HEK293 (cell line): ENCODE measurements around the gene CFP.

Experiments
- CTCF ChIA-PET: fragments of 350-600 bp; formaldehyde crosslinking; extraction: SDS; loops from one replicate; lab custom pipeline; 2021; ENCODE audit warnings: antibody characterized with exemption; lab: Yijun Ruan, JAX
- POLR2A ChIA-PET: fragments of 300-600 bp; formaldehyde crosslinking; extraction: SDS; loops from one replicate; lab custom pipeline; 2020; ENCODE audit warnings: antibody characterized with exemption, inconsistent platforms; lab: Yijun Ruan, JAX
- H3K27ac ChIP-seq: fragments of 200-500 bp; sonication (Bioruptor generic); 2 replicates; pipeline ENCODE4 v1.5.1; 2014; ENCODE audit warnings: low read depth, low read length, control low read depth, inconsistent platforms; ENCODE audit errors: extremely low read depth
- H3K36me3 ChIP-seq, 2 experiments: fragments of 200-500 bp in 1 of 2; sonication (Bioruptor generic) in 1 of 2; 1 replicate in 1 of 2; 2 replicates in 1 of 2; pipeline ENCODE4 v1.5.1; 2014 to 2017; ENCODE audit warnings: inconsistent platforms in 2 of 2, low read length in 2 of 2; ENCODE audit not compliant: control insufficient read depth in 2 of 2, insufficient read depth in 1 of 2
- H3K4me1 ChIP-seq: fragments of 200-500 bp; sonication (Bioruptor generic); 2 replicates; pipeline ENCODE4 v1.5.1; 2014; ENCODE audit warnings: mild to moderate bottlenecking, low read length, inconsistent platforms; ENCODE audit not compliant: control insufficient read depth, insufficient read depth
- H3K4me3 ChIP-seq: 2 replicates; pipeline ENCODE4 v1.5.1; 2011; ENCODE audit warnings: low read depth, mild to moderate bottlenecking, control low read depth, low read length, moderate library complexity
- H3K9me3 ChIP-seq: fragments of 200-500 bp; sonication (Bioruptor generic); 2 replicates; pipeline ENCODE4 v1.5.1; 2014; ENCODE audit warnings: low read depth, low read length, inconsistent platforms; ENCODE audit not compliant: control insufficient read depth, insufficient read depth
- FEZF1 ChIP-seq: fragments of 450-650 bp; formaldehyde crosslinking; IDR thresholded peaks from 2 replicates; pipeline ENCODE4 v1.5.1; 2016; ENCODE audit warnings: missing biosample characterization, missing genetic modification characterization
- GLIS1 ChIP-seq: fragments of 450-650 bp; formaldehyde crosslinking; IDR thresholded peaks from 2 replicates; pipeline ENCODE4 v1.5.1; 2016; ENCODE audit warnings: missing biosample characterization, missing genetic modification characterization
- HOXD13 ChIP-seq: sonication (generic); formaldehyde crosslinking; IDR thresholded peaks from 2 replicates; pipeline ENCODE4 v1.8.0; 2022; ENCODE audit warnings: missing genetic modification reagents, borderline replicate concordance
- KLF16 ChIP-seq: fragments of 450-650 bp; formaldehyde crosslinking; IDR thresholded peaks from 2 replicates; pipeline ENCODE4 v1.5.1; 2017; ENCODE audit warnings: missing biosample characterization, missing genetic modification characterization
- KLF8 ChIP-seq: fragments of 450-650 bp; formaldehyde crosslinking; IDR thresholded peaks from 2 replicates; pipeline ENCODE4 v1.5.1; 2016; ENCODE audit warnings: missing biosample characterization, missing genetic modification characterization
- SCRT1 ChIP-seq: fragments of 450-650 bp; formaldehyde crosslinking; IDR thresholded peaks from 2 replicates; pipeline ENCODE4 v1.5.1; 2016; ENCODE audit warnings: missing biosample characterization, missing genetic modification characterization, borderline replicate concordance
- SCRT2 ChIP-seq: fragments of 450-650 bp; formaldehyde crosslinking; IDR thresholded peaks from 2 replicates; pipeline ENCODE4 v1.5.1; 2016; ENCODE audit warnings: missing biosample characterization, missing genetic modification characterization
- SP2 ChIP-seq: fragments of 450-650 bp; formaldehyde crosslinking; IDR thresholded peaks from 2 replicates; pipeline ENCODE4 v1.5.1; 2016; ENCODE audit warnings: missing biosample characterization, missing genetic modification characterization
- SP3 ChIP-seq: fragments of 450-650 bp; formaldehyde crosslinking; IDR thresholded peaks from 2 replicates; pipeline ENCODE4 v1.5.1; 2016; ENCODE audit warnings: missing biosample characterization, missing genetic modification characterization
- ZBTB7A ChIP-seq: fragments of 450-650 bp; formaldehyde crosslinking; IDR thresholded peaks from 2 replicates; pipeline ENCODE4 v1.5.1; 2016; ENCODE audit warnings: low read depth, missing biosample characterization, missing genetic modification characterization
- ZFHX2 ChIP-seq: fragments of 450-650 bp; formaldehyde crosslinking; conservative IDR thresholded peaks from 2 replicates; pipeline ENCODE4 v1.5.1; 2016; ENCODE audit warnings: missing biosample characterization, missing genetic modification characterization
- ZIC2 ChIP-seq: fragments of 450-650 bp; formaldehyde crosslinking; IDR thresholded peaks from 2 replicates; pipeline ENCODE4 v1.5.1; 2016; ENCODE audit warnings: missing biosample characterization, missing genetic modification characterization
- ZNF121 ChIP-seq: fragments of 450-650 bp; formaldehyde crosslinking; IDR thresholded peaks from 2 replicates; pipeline ENCODE4 v1.5.1; 2016; ENCODE audit warnings: missing biosample characterization, missing genetic modification characterization
- ZNF155 ChIP-seq: fragments of 450-650 bp; formaldehyde crosslinking; IDR thresholded peaks from 2 replicates; pipeline ENCODE4 v1.5.1; 2016; ENCODE audit warnings: missing biosample characterization, missing genetic modification characterization
- ZNF202 ChIP-seq: fragments of 450-650 bp; formaldehyde crosslinking; IDR thresholded peaks from 2 replicates; pipeline ENCODE4 v1.5.1; 2016; ENCODE audit warnings: missing biosample characterization, missing genetic modification characterization, borderline replicate concordance
- ZNF221 ChIP-seq: fragments of 450-650 bp; formaldehyde crosslinking; IDR thresholded peaks from 2 replicates; pipeline ENCODE4 v1.5.1; 2017; ENCODE audit warnings: missing biosample characterization, missing genetic modification characterization, borderline replicate concordance
- ZNF324 ChIP-seq: fragments of 450-650 bp; formaldehyde crosslinking; IDR thresholded peaks from 2 replicates; pipeline ENCODE4 v1.5.1; 2016; ENCODE audit warnings: missing biosample characterization, missing genetic modification characterization
- ZNF341 ChIP-seq: fragments of 450-650 bp; formaldehyde crosslinking; IDR thresholded peaks from 2 replicates; pipeline ENCODE4; 2016; ENCODE audit warnings: low read depth, missing biosample characterization, missing genetic modification characterization
- ZNF366 ChIP-seq: fragments of 450-650 bp; formaldehyde crosslinking; conservative IDR thresholded peaks from 2 replicates; pipeline ENCODE4 v1.5.1; 2016; ENCODE audit warnings: missing biosample characterization, missing genetic modification characterization
- ZNF391 ChIP-seq: fragments of 450-650 bp; formaldehyde crosslinking; IDR thresholded peaks from 2 replicates; pipeline ENCODE4 v1.5.1; 2016; ENCODE audit warnings: low read depth, missing biosample characterization, missing genetic modification characterization, borderline replicate concordance
- ZNF423 ChIP-seq: fragments of 450-650 bp; formaldehyde crosslinking; IDR thresholded peaks from 2 replicates; pipeline ENCODE4 v1.5.1; 2016; ENCODE audit warnings: missing biosample characterization, missing genetic modification characterization
- ZNF654 ChIP-seq: fragments of 450-650 bp; formaldehyde crosslinking; IDR thresholded peaks from 2 replicates; pipeline ENCODE4 v1.5.1; 2016; ENCODE audit warnings: low read depth, missing biosample characterization, missing genetic modification characterization
- ZNF76 ChIP-seq: fragments of 450-650 bp; formaldehyde crosslinking; IDR thresholded peaks from 2 replicates; pipeline ENCODE4; 2016; ENCODE audit warnings: low read depth, missing biosample characterization, missing genetic modification characterization, borderline replicate concordance
- ZNF777 ChIP-seq: fragments of 450-650 bp; formaldehyde crosslinking; IDR thresholded peaks from 2 replicates; pipeline ENCODE4 v1.5.1; 2017; ENCODE audit warnings: missing biosample characterization, missing genetic modification characterization, borderline replicate concordance
- TF ChIP-seq, protein P1 (sequence below): fragments of 450-650 bp; formaldehyde crosslinking; IDR thresholded peaks from 2 replicates; pipeline ENCODE4 v1.5.1; 2017; ENCODE audit warnings: missing biosample characterization, mild to moderate bottlenecking, missing genetic modification characterization, moderate library complexity
- TF ChIP-seq, protein P2 (sequence below): fragments of 450-650 bp; formaldehyde crosslinking; IDR thresholded peaks from 2 replicates; pipeline ENCODE4 v1.5.1; 2016; ENCODE audit warnings: missing biosample characterization, missing genetic modification characterization
- TF ChIP-seq, protein P3 (sequence below): fragments of 450-650 bp; formaldehyde crosslinking; IDR thresholded peaks from 2 replicates; pipeline ENCODE4 v1.5.1; 2017; ENCODE audit warnings: missing biosample characterization, missing genetic modification characterization

CFP gene

GRCh38 chrX:47628982-47629381 is 748 bp downstream of the CFP start:
- ChIA-PET POLR2A (no interaction called here), CTCF (interaction anchor here (0.6 to 1.3 kb wide), 3 partner anchors 88 to 105 kb away, joined by 3 to 4 read pairs (median 3); no protein-coding TSS in a partner anchor)
- H3K4me1 ChIP-seq = no peaks in the 10 kb centered on the region
- no peak overlapping the region for H3K27ac ChIP-seq
- H3K9me3 ChIP-seq = no peaks in the 10 kb centered on the region
- no peak for TF ChIP-seq KLF16 (tag by site-specific recombination)
- peak; percentile 84 for TF ChIP-seq GLIS1 (tag by site-specific recombination)
- no peak for TF ChIP-seq ZNF324
- TF ChIP-seq ZFHX2 (tag by site-specific recombination) = 0 out of 2 replicates have a peak, but pooled peaks have one; percentile 12
- TF ChIP-seq ZNF777 (tag by site-specific recombination) = no peak
- TF ChIP-seq ZNF366 (tag by site-specific recombination) = no peak
- TF ChIP-seq ZNF155 (tag by site-specific recombination) = no peak
- TF ChIP-seq, protein P1, sequence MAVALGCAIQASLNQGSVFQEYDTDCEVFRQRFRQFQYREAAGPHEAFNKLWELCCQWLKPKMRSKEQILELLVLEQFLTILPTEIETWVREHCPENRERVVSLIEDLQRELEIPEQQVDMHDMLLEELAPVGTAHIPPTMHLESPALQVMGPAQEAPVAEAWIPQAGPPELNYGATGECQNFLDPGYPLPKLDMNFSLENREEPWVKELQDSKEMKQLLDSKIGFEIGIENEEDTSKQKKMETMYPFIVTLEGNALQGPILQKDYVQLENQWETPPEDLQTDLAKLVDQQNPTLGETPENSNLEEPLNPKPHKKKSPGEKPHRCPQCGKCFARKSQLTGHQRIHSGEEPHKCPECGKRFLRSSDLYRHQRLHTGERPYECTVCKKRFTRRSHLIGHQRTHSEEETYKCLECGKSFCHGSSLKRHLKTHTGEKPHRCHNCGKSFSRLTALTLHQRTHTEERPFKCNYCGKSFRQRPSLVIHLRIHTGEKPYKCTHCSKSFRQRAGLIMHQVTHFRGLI (tag by site-specific recombination) = no peak
- 0 out of 2 replicates have a peak, but pooled peaks have one; percentile 13 for TF ChIP-seq ZIC2 (tag by site-specific recombination)
- H3K36me3 ChIP-seq = no peaks in the 10 kb centered on the region
- H3K4me3 ChIP-seq = no peak overlapping the region

DNA sequence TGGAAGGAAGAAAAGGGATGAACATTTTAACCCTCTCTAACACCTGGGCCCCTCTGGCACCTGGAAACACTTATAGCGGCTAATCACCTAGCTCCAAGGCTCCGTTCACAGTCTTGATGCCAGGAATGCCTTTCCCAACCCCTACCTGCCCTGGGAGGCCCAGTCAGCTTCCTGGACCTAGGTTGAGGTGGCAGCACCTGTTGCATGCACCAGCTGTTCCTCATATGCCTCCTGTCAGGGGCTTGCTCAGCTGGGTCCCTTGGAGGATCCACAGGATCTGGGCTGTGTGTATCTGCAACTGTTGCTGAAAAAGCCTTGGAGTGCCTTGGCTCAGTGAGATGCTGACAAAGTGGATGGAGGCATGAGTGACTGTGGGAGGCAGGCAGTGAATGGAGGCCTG is 4.4 kb downstream of the CFP start:
- TF ChIP-seq SCRT2 (peak; percentile 96), SCRT1 (peak; percentile 91), ZNF76 (tag by site-specific recombination) (no peak)
- POLR2A ChIA-PET = no interaction called here
- H3K27ac ChIP-seq = no peak overlapping the region
- H3K4me3 ChIP-seq = no peak overlapping the region
- no peaks in the 10 kb centered on the region for H3K9me3 ChIP-seq
- no peaks in the 10 kb centered on the region for H3K36me3 ChIP-seq
- H3K4me1 ChIP-seq = no peaks in the 10 kb centered on the region
- CTCF ChIA-PET = interaction anchor here (1.7 kb wide), 1 partner anchor 18 kb away, joined by 7 read pairs; no protein-coding TSS in a partner anchor

DNA sequence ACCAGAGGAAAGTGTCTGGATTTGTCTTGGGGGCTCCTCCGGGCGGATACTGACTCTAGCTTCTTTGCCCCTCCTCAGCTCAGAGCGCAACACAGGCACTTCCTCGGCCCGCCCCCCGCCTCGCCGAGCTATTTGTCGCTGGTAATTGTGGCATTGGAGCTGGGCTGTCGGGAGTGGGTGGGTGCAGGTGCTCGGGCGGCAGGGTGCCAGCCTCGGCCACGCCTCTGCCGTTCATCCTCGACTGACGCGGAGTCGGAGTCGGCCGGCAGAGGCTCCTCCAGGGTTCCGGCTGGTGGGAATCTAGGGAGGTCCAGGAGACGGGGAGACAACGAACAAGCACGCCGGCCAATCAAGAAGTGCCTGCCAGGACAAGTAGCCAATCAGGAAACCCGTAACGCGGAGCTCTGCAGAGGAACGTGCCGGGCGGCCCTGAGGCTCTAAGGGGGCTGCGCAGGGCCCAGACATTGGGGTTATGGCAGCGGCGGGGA is 6.1 kb downstream of the CFP start:
- Histone ChIP-seq H3K4me1 (no peaks in the 10 kb centered on the region), H3K4me3 (no peak overlapping the region), H3K9me3 (no peaks in the 10 kb centered on the region), H3K27ac (no peak overlapping the region), H3K36me3 (no peaks in the 10 kb centered on the region)
- ChIA-PET CTCF (interaction anchor here (0.6 to 0.9 kb wide), 2 partner anchors 10 to 21 kb away, joined by 3 read pairs; no protein-coding TSS in a partner anchor), POLR2A (interaction anchor here (0.6 kb wide), 1 partner anchor 10 kb away, joined by 3 read pairs; no protein-coding TSS in a partner anchor)
- TF ChIP-seq SP2 = peak; percentile 88
- TF ChIP-seq SCRT2 = no peak
- TF ChIP-seq, protein P2, sequence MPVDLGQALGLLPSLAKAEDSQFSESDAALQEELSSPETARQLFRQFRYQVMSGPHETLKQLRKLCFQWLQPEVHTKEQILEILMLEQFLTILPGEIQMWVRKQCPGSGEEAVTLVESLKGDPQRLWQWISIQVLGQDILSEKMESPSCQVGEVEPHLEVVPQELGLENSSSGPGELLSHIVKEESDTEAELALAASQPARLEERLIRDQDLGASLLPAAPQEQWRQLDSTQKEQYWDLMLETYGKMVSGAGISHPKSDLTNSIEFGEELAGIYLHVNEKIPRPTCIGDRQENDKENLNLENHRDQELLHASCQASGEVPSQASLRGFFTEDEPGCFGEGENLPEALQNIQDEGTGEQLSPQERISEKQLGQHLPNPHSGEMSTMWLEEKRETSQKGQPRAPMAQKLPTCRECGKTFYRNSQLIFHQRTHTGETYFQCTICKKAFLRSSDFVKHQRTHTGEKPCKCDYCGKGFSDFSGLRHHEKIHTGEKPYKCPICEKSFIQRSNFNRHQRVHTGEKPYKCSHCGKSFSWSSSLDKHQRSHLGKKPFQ (tag by site-specific recombination) = no peak
- no peak for TF ChIP-seq ZNF221 (tag by site-specific recombination)
- no peak for TF ChIP-seq ZNF423 (tag by site-specific recombination)
- TF ChIP-seq ZNF202 (tag by site-specific recombination) = no peak
- no peak for TF ChIP-seq HOXD13 (CRISPR knock-in tag)
- TF ChIP-seq ZNF341 (tag by site-specific recombination) = no peak; the same call in none of the 2 replicates
- no peak for TF ChIP-seq ZBTB7A (tag by site-specific recombination)
- TF ChIP-seq ZNF366 (tag by site-specific recombination) = no peak
- no peak for TF ChIP-seq ZNF391 (tag by site-specific recombination)
- no peak for TF ChIP-seq KLF8 (tag by site-specific recombination)
- TF ChIP-seq ZNF121 (tag by site-specific recombination) = no peak
- TF ChIP-seq FEZF1 (tag by site-specific recombination) = no peak
- peak; percentile 39 for TF ChIP-seq ZIC2 (tag by site-specific recombination)
- TF ChIP-seq, protein P3, sequence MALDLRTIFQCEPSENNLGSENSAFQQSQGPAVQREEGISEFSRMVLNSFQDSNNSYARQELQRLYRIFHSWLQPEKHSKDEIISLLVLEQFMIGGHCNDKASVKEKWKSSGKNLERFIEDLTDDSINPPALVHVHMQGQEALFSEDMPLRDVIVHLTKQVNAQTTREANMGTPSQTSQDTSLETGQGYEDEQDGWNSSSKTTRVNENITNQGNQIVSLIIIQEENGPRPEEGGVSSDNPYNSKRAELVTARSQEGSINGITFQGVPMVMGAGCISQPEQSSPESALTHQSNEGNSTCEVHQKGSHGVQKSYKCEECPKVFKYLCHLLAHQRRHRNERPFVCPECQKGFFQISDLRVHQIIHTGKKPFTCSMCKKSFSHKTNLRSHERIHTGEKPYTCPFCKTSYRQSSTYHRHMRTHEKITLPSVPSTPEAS (tag by site-specific recombination) = no peak
- TF ChIP-seq SP3 (tag by site-specific recombination) = peak; percentile 38; the same call in 1 of the 2 replicates
- no peak for TF ChIP-seq ZNF654 (tag by site-specific recombination)
